Stimulated activated CD8-positive, alpha-beta memory T cell treated with anti-CD3 and anti-CD28 coated beads, Interleukin-7, amount 100 ng/mL, for 1 hour (primary cell): ENCODE measurements around the gene ALG1.
"Not testable (repeated sequence)": the region's sequence is repeated elsewhere in the genome, so short reads cannot be mapped to it uniquely, and the experiment has no call there.

ENCODE experiments used
- DNase-seq, 2 donors: peaks; one replicate each; pipeline ENCODE4 v3.0.0-alpha.2; 2020; ENCODE audit warnings: low read depth in 2 of 2

ALG1 gene

DNA sequence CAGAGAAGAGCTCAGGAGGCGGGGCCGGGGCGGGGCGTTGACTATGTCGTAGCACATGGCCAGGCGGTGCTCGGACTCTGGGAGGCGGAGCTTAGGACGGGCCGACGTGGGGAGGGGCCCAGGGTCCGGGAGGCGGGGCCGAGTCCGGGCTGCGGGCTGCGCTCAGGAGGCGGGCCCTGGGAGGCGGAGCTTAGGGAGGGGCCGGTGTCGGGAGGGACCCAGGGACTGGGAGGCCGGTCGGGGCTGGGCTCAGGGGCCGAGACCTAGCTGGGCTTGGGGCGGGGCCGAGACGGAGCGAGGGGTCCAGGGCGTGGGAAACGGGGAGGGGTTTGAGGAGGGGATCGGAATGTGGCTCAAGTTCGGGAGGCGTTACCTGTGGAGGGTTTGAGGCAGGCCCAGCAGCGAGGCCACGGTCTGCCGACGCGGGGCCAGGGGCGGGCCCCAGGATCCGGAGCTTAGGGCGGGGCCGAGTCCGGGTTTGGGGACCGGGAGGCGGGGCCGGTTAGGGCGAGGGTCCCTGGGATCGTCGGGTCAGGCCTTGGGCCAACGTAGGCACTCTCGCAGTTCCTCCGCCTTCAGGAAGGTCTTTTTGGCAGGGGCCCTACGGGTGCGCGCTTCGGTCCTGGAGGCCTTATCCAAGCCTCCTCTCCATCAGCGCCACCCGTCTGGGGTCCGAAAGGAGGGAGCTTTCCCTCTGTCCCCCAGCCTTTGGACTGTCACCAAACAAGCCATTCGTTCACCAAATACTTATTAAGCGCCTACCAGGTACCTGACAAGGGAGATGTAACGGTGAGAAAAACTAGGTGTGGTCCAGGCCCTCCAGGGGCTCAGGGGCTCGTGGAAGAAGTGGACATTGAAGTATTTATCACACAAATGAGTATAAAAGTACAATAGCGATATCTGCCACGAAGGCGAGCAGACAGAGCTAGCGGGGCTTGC, 26.8 kb downstream of the ALG1 start:
- DNase-seq, result peak; percentile 92

GRCh38 chr16:5099174-5099573, 27.5 kb downstream of the ALG1 start:
- DNase-seq, result not testable (repeated sequence)

- DNase-seq, result not testable (repeated sequence)
Measured at GRCh38 chr16:5103296-5104032, 31.8 kb downstream of the ALG1 start.

DNA sequence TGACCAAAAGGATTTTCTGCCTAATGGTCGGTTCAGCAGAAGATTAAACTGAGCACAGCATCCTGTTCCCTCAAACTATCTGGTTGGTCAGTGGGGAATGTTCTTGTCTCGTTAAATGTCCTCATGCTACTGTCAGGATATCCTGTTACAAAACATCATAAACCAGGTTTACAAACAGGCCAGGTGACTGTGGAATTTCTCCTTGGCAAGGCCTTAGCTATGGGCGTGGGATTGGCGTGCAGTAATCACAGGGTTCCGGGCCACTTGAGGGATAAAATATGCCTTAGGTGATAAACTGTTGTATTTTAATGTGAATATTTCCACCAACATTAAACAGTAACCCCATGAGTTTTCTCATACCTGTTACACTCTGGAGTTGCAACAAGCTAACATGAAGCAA, 33.4 kb downstream of the ALG1 start:
- DNase-seq, result not testable (repeated sequence)

- no peak for DNase-seq
Measured at GRCh38 chr16:5108505-5109158, 37.0 kb downstream of the ALG1 start.

GRCh38 chr16:5110933-5111332, 39.3 kb downstream of the ALG1 start:
- not testable (repeated sequence) for DNase-seq

DNA sequence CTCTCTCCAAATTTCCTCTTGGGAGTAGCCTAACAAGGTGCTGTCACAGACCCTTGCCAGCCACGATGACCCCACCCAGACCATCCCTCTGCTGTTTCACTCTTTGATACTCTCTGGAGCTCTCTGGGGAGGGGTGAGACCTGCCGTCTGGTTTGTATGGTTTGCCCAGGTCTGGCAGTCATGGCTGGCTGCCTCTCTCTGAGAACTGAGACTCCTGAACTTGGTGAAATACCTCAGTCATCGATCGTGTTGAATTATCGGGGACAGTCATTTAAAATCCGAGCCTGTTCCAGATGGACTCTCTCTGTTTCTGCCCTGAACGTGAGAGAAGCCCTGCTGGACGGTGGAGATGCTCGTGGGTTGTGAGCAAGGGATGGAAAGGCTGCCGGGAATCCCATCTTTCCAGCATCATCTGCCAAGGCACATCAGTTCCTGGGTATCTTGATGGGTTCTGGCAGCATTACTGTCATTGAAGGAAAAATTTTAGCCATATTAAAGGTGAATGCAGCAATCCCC, 45.2 kb downstream of the ALG1 start:
- DNase-seq, result not testable (repeated sequence)

GRCh38 chr16:5117300-5118087, 45.9 kb downstream of the ALG1 start:
- DNase-seq, result peak in 1 of 2 donors; percentile 4

- not testable (repeated sequence) for DNase-seq
Measured at GRCh38 chr16:5131467-5132004, 59.9 kb downstream of the ALG1 start.

DNA sequence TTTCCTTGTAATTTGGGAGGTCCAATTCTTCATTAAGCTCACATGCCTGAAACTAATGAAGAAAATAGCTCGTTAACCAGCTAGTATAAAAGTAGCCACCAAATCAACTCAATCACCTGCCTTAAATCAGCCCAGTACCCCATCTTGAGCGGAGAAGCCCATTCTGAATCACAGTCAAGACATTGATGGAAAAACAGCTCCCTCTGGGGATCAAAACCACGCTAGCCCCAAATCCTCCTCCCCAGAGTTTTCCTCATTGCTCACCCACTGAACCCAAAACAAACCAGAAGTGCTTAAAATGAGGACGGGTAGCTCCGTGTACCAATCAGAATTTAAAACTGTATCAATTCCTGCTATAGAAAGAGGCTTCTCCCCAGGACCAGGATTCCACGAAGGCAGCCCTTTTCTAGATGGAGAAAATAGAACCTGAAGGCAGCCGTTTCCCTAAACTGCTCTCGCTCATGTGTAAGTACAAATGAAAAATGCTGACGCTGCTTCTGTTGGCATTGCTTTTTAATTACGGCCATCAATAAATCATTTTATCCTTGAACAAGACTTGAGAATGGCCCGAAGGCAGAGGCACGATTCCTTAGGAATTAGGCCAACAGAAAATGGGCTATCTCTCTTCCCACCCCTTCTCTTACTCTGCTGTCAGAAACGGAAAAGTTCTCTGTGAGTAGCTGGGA, 61.4 kb downstream of the ALG1 start:
- DNase-seq, result not testable (repeated sequence)

GRCh38 chr16:5134739-5135452, 63.3 kb downstream of the ALG1 start:
- not testable (repeated sequence) for DNase-seq
